Measurements from ENCODE around the gene LSMEM2. TPM values are rescaled to one million over a fixed set of nuclear protein-coding genes. Genes with fewer than 3 reads are reported as not detected.

LSMEM2 gene
- total and polyA plus RNA-seq, 9 of the 15 experiments (the other 6 are each of a cell fraction or from before 2014, with no cell fraction given), result not detected

GRCh38 chr3:50268276-50268675 lies 10.6 kb upstream of the LSMEM2 start:
- no peak for TF ChIP-seq BCOR (IDR thresholded peaks at IDR 0.05)
- TF ChIP-seq ESRRA (IDR thresholded peaks at IDR 0.05; ENCODE audit: borderline replicate concordance, low read depth), result no peak
- no peak for TF ChIP-seq LCOR (CRISPR knock-in tag; IDR thresholded peaks at IDR 0.05)
- TF ChIP-seq KLF6 (CRISPR knock-in tag; IDR thresholded peaks at IDR 0.05; ENCODE audit: borderline replicate concordance), result no peak
- TF ChIP-seq, protein P1, sequence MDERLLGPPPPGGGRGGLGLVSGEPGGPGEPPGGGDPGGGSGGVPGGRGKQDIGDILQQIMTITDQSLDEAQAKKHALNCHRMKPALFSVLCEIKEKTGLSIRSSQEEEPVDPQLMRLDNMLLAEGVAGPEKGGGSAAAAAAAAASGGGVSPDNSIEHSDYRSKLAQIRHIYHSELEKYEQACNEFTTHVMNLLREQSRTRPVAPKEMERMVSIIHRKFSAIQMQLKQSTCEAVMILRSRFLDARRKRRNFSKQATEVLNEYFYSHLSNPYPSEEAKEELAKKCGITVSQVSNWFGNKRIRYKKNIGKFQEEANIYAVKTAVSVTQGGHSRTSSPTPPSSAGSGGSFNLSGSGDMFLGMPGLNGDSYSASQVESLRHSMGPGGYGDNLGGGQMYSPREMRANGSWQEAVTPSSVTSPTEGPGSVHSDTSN (CRISPR knock-in tag; IDR thresholded peaks at IDR 0.05; ENCODE audit: low read depth), result no peak
- TF ChIP-seq, protein P1 (tag; conservative IDR thresholded peaks at IDR 0.05; ENCODE audit: low read depth), result no peak
- TF ChIP-seq YBX1 (IDR thresholded peaks at IDR 0.05), result no peak
- TF ChIP-seq ZNF41 (CRISPR knock-in tag; conservative IDR thresholded peaks at IDR 0.05), result no peak
- no peak for TF ChIP-seq ARID3A (IDR thresholded peaks at IDR 0.05; ENCODE audit: borderline replicate concordance, low read depth, low read length)
- TF ChIP-seq FOXJ3 (CRISPR knock-in tag; IDR thresholded peaks at IDR 0.05), result no peak
- TF ChIP-seq ZNF398 (CRISPR knock-in tag; IDR thresholded peaks at IDR 0.05), result no peak
- no peak for TF ChIP-seq ELK1 (CRISPR knock-in tag; IDR thresholded peaks at IDR 0.05)
- TF ChIP-seq TRIM24 (IDR thresholded peaks at IDR 0.05), result no peak
- TF ChIP-seq TAL1 (IDR thresholded peaks at IDR 0.05), result no peak
- BruUV-seq (replicated peaks), result no TSS peak
- Histone ChIP-seq H3K27me3 (ENCODE audit: control insufficient read depth in 2 of 2, insufficient read depth in 2 of 2, low read length in 2 of 2) (no peaks in the 10 kb centered on the region), H3K9me3 (replicated peaks; ENCODE audit: control insufficient read depth, insufficient read depth, low read depth, low read length) (no peaks in the 10 kb centered on the region), H3K4me2 (ENCODE audit: insufficient read depth, low read length) (no peak overlapping the region), H4K20me1 (replicated peaks; ENCODE audit: control insufficient read depth, insufficient read depth, low read length) (no peaks in the 10 kb centered on the region; the same call in 1 of the 2 replicates), H3K27ac (ENCODE audit: extremely low read depth, low read depth, low read length) (no peak overlapping the region), H3K79me2 (ENCODE audit: control insufficient read depth, insufficient read depth, low read length) (no peaks in the 10 kb centered on the region), H2AFZ (ENCODE audit: low read depth, low read length) (no peak overlapping the region), H3K4me3 (no peak overlapping the region), H3K9me1 (ENCODE audit: control insufficient read depth, insufficient read depth, low read length) (no peaks in the 10 kb centered on the region), H3K9ac (ENCODE audit: insufficient read depth in 1 of 2, low read depth in 2 of 2, low read length in 2 of 2) (no peak overlapping the region), H3K4me1 (replicated peaks in 1 of 2; ENCODE audit: control insufficient read depth in 2 of 2, insufficient read depth in 2 of 2, low read length in 2 of 2) (peaks cover 6 to 59% of the 10 kb centered on the region in 2 experiments; a peak in 4 of 5 replicates), H3K36me3 (ENCODE audit: control insufficient read depth, insufficient read depth, low read length) (no peaks in the 10 kb centered on the region)
- DNase-seq (ENCODE audit: extremely low read depth in 1 of 4, low spot score in 3 of 4) (no peak), ATAC-seq (no peak), FAIRE-seq (no peak)
- in situ Hi-C loops (cut with MboI) (no loop called here), intact Hi-C loops (cut with micrococcal nuclease) (no loop called here)
- WGBS (ENCODE audit: insufficient coverage, low coverage, missing lambda C conversion rate), result 0% methylated on average over 3 of the region's 3 CpGs
- POLR2A ChIA-PET, result interaction anchor here (0.9 to 1.2 kb wide), 2 partner anchors 16 to 73 kb away, joined by 3 read pairs; no protein-coding TSS in a partner anchor
- CTCF ChIA-PET (ENCODE audit: low intra/inter-chr PET ratio), result no interaction called here
